K562 (cell line): ENCODE measurements around the gene GRIA1. TPM values are rescaled to one million over a fixed set of nuclear protein-coding genes. Genes with fewer than 3 reads are reported as not detected.

ENCODE experiments used
- ATAC-seq: fragments of 200-7000 bp; cut with Tn5 transposase; 3 replicates; pipeline ENCODE4 v1.9.1; 2020; ENCODE audit warnings: moderate library complexity
- BruUV-seq: library from RNA; stranded (reverse); fragments of 400-500 nt; replicated peaks from 2 replicates; lab custom pipeline; 2021; lab: Mats Ljungman, UMichigan
- CTCF ChIA-PET: fragments of 300-600 bp; formaldehyde crosslinking; extraction: SDS; loops from one replicate; lab custom pipeline; 2021; ENCODE audit warnings: low intra/inter-chr PET ratio; lab: Yijun Ruan, JAX
- POLR2A ChIA-PET: fragments of 300-600, 350-650 bp; sonication (Branson Sonifier 250); formaldehyde crosslinking; extraction: SDS; loops from one replicate; lab custom pipeline; 2021; ENCODE audit warnings: antibody characterized with exemption, inconsistent platforms; lab: Yijun Ruan, JAX
- DNase-seq, 4 experiments: peaks; one replicate each; pipeline versions ENCODE4 v3.0.0 to v3.0.0-alpha.2; 2011 to 2018; ENCODE audit warnings: low spot score in 3 of 4, mixed read lengths in 3 of 4; ENCODE audit errors: extremely low read depth in 1 of 4
- FAIRE-seq: peaks from 2 replicates; lab custom pipeline; 2011; peaks lifted over from hg19 to GRCh38; lab: Jason Lieb, UNC
- H2AFZ ChIP-seq: 2 replicates; pipeline ENCODE4 v1.6.0; 2011; ENCODE audit warnings: low read depth, low read length, control low read depth, inconsistent platforms
- H3K27ac ChIP-seq: fragments of 200-600 bp; 3 replicates; pipeline ENCODE4 v1.8.0; 2011; ENCODE audit warnings: low read depth, mild to moderate bottlenecking, control low read depth, inconsistent platforms, low read length, moderate library complexity, mixed read lengths; ENCODE audit errors: extremely low read depth
- H3K27me3 ChIP-seq, 2 experiments: fragments of 300-600 bp in 1 of 2; 2 replicates in 1 of 2; 3 replicates in 1 of 2; pipeline versions ENCODE4 v1.6.0 to v1.8.0; 2011; ENCODE audit warnings: inconsistent platforms in 2 of 2, low read length in 2 of 2, mild to moderate bottlenecking in 1 of 2, mixed read lengths in 1 of 2, moderate library complexity in 1 of 2; ENCODE audit not compliant: control insufficient read depth in 2 of 2, insufficient read depth in 2 of 2
- H3K36me3 ChIP-seq: fragments of 300-600 bp; 3 replicates; pipeline ENCODE4 v1.8.0; 2011; ENCODE audit warnings: mild to moderate bottlenecking, low read length, inconsistent platforms; ENCODE audit not compliant: control insufficient read depth, insufficient read depth
- H3K4me1 ChIP-seq, 2 experiments: fragments of 200-600 bp in 1 of 2; replicated peaks in 1 of 2; 2 replicates in 1 of 2; 3 replicates in 1 of 2; pipeline versions ENCODE4 v1.5.1 to v1.8.0; 2011; ENCODE audit warnings: inconsistent platforms in 2 of 2, low read length in 2 of 2, mild to moderate bottlenecking in 1 of 2, mixed read lengths in 1 of 2, moderate library complexity in 1 of 2; ENCODE audit not compliant: control insufficient read depth in 2 of 2, insufficient read depth in 2 of 2
- H3K4me2 ChIP-seq: 2 replicates; pipeline ENCODE4 v1.6.1; 2011; ENCODE audit warnings: low read length, control low read depth, inconsistent platforms, mixed read lengths; ENCODE audit not compliant: insufficient read depth
- H3K4me3 ChIP-seq: fragments of 200-600 bp; sonication (generic), shearing (Covaris generic); 2 replicates; pipeline ENCODE4 v1.5.1; 2016; ENCODE audit warnings: control low read depth, inconsistent platforms
- H3K79me2 ChIP-seq: fragments of 200-600 bp; 3 replicates; pipeline ENCODE4 v1.8.0; 2011; ENCODE audit warnings: low read length, inconsistent platforms; ENCODE audit not compliant: control insufficient read depth, insufficient read depth
- H3K9ac ChIP-seq, 2 experiments: 2 replicates each; pipeline versions ENCODE4 v1.6.0 to v1.6.1; 2011; ENCODE audit warnings: low read depth in 2 of 2, low read length in 2 of 2, control low read depth in 1 of 2, inconsistent platforms in 1 of 2, mild to moderate bottlenecking in 1 of 2, mixed read lengths in 1 of 2; ENCODE audit not compliant: insufficient read depth in 1 of 2
- H3K9me1 ChIP-seq: one replicate; pipeline ENCODE4 v1.6.0; 2011; ENCODE audit warnings: inconsistent platforms, mild to moderate bottlenecking, low read length, moderate library complexity; ENCODE audit not compliant: control insufficient read depth, insufficient read depth
- H3K9me3 ChIP-seq: replicated peaks from 2 replicates; pipeline ENCODE4 v1.5.1; 2011; ENCODE audit warnings: low read depth, low read length, inconsistent platforms; ENCODE audit not compliant: control insufficient read depth, insufficient read depth
- H4K20me1 ChIP-seq: replicated peaks from 2 replicates; pipeline ENCODE4 v1.6.1; 2011; ENCODE audit warnings: low read length, inconsistent platforms, mixed read lengths; ENCODE audit not compliant: control insufficient read depth, insufficient read depth
- ARID1B ChIP-seq: fragments of 450-650 bp; IDR thresholded peaks from 2 replicates; pipeline ENCODE4 v1.6.1; 2016; ENCODE audit warnings: antibody characterized with exemption, mild to moderate bottlenecking, inconsistent platforms
- HBP1 ChIP-seq: fragments of 450-650 bp; formaldehyde crosslinking; IDR thresholded peaks from 2 replicates; pipeline ENCODE4 v1.4.0; 2022; ENCODE audit warnings: missing genetic modification characterization
- MCM2 ChIP-seq: fragments of 450-650 bp; IDR thresholded peaks from 2 replicates; pipeline ENCODE4 v1.6.1; 2017; ENCODE audit warnings: low read depth, mild to moderate bottlenecking
- NCOA4 ChIP-seq: fragments of 450-650 bp; IDR thresholded peaks from 2 replicates; pipeline ENCODE4 v1.6.1; 2018; ENCODE audit warnings: mild to moderate bottlenecking; ENCODE audit not compliant: partially characterized antibody
- POLR2A ChIP-seq: fragments of 450-650 bp; conservative IDR thresholded peaks from 2 replicates; pipeline ENCODE4 v1.6.1; 2016
- RBM14 ChIP-seq: fragments of 200-400 bp; formaldehyde crosslinking; IDR thresholded peaks from 2 replicates; pipeline ENCODE4 v1.6.1; 2018; ENCODE audit warnings: low read depth, mild to moderate bottlenecking, low read length, moderate library complexity, borderline replicate concordance; ENCODE audit not compliant: insufficient read depth
- RNF219 ChIP-seq: fragments of 250-450 bp; sonication (Bioruptor Pico); IDR thresholded peaks from 2 replicates; pipeline ENCODE4 v1.5.0; 2022; ENCODE audit warnings: mild to moderate bottlenecking
- SIN3B ChIP-seq: fragments of 450-650 bp; IDR thresholded peaks from 2 replicates; pipeline ENCODE4 v1.6.1; 2017; ENCODE audit warnings: low read depth, mild to moderate bottlenecking, moderate library complexity
- SMARCC2 ChIP-seq: fragments of 450-650 bp; IDR thresholded peaks from 2 replicates; pipeline ENCODE4 v1.6.1; 2017; ENCODE audit warnings: antibody characterized with exemption, moderate library complexity, mild to moderate bottlenecking, low read depth
- TBP ChIP-seq: optimal IDR thresholded peaks from 2 replicates; pipeline ENCODE3; 2011; ENCODE audit warnings: low read depth, low read length, improper control_type of control experiment
- ZBTB9 ChIP-seq: fragments of 450-650 bp; formaldehyde crosslinking; IDR thresholded peaks from 2 replicates; pipeline ENCODE4 v1.4.0; 2020; ENCODE audit warnings: mild to moderate bottlenecking, moderate library complexity
- ZNF316 ChIP-seq: fragments of 450-650 bp; IDR thresholded peaks from 2 replicates; pipeline ENCODE4 v1.6.1; 2016
- ZNF695 ChIP-seq: fragments of 450-650 bp; formaldehyde crosslinking; IDR thresholded peaks from 2 replicates; pipeline ENCODE4 v1.4.0; 2020; ENCODE audit warnings: mild to moderate bottlenecking, moderate library complexity
- WGBS: fragments of 100-300 bp; shearing (Covaris generic); methylation state at CpG from one replicate; pipeline ENCODE4 v1.1.6; 2016; ENCODE audit warnings: low coverage, mixed read lengths; ENCODE audit not compliant: insufficient coverage; ENCODE audit errors: missing lambda C conversion rate; 5-methylcytosine and 5-hydroxymethylcytosine counted together
- in situ Hi-C: fragments of 300-500 bp; cut with MboI; formaldehyde crosslinking; loops from 4 replicates; pipeline ENCODE4 v1.15.0; 2018; ENCODE audit warnings: inconsistent platforms, mixed read lengths
- intact Hi-C: fragments of 100-400 bp; cut with micrococcal nuclease; formaldehyde crosslinking; loops from 2 replicates; pipeline ENCODE4 v1.14.2; 2022
- polyA plus RNA-seq, 8 experiments: library from polyadenylated mRNA; depleted of rRNA in 4 of 8; stranded (reverse) in 5 of 8; unstranded in 3 of 8; fragments of >200 nt; fragmentation: Nextera tagmentation in 2 of 8; fragmentation: Illumina TruSeq in 1 of 8; extraction: Ambion mirVana in 2 of 8; extraction: Trizol in 1 of 8; gene quantifications; 2 replicates each; pipeline versions ENCODE4 v1.2.1 to v1.2.3, GENCODE V29; 2011 to 2014; ENCODE audit warnings: inconsistent platforms in 1 of 8, missing spikeins in 1 of 8
- total RNA-seq, 7 experiments: library from RNA; depleted of rRNA in 6 of 7; stranded (reverse); fragments of >200 nt in 6 of 7; fragmentation: Illumina TruSeq in 2 of 7; extraction: Trizol in 2 of 7; gene quantifications; 2 replicates each; pipeline versions ENCODE4 v1.2.1 to v1.2.3, GENCODE V29; 2011 to 2021; ENCODE audit warnings: low replicate concordance in 1 of 7

The GRIA1 gene
- total and polyA plus RNA-seq, 9 of the 15 experiments (the other 6 are each of a cell fraction or from before 2014, with no cell fraction given), result not detected

GRCh38 chr5:153623751-153624450, 133.4 kb downstream of the GRIA1 start (continued):
- TF ChIP-seq TBP (peak; percentile 65), ZNF316 (0 out of 2 replicates have a peak, but pooled peaks have one; percentile 5), POLR2A (0 out of 2 replicates have a peak, but pooled peaks have one; percentile 43), HBP1 (CRISPR knock-in tag) (peak; percentile 16; the same call in 1 of the 2 replicates)

GRCh38 chr5:153624451-153624765, 133.9 kb downstream of the GRIA1 start:
- ATAC-seq, result no peak
- Histone ChIP-seq H3K27ac (no peak overlapping the region), H3K9me1 (no peaks in the 10 kb centered on the region), H3K4me1 (peaks cover 0 to 2% of the 10 kb centered on the region in 2 experiments; a peak in 2 of 5 replicates), H3K9me3 (no peaks in the 10 kb centered on the region), H2AFZ (no peak overlapping the region), H3K27me3 (no peaks in the 10 kb centered on the region), H3K79me2 (no peaks in the 10 kb centered on the region), H3K4me2 (no peak overlapping the region), H4K20me1 (no peaks in the 10 kb centered on the region), H3K9ac (no peak overlapping the region), H3K4me3 (no peak overlapping the region), H3K36me3 (no peaks in the 10 kb centered on the region)
- CTCF ChIA-PET, result no interaction called here
- BruUV-seq, result no TSS peak
- in situ Hi-C loops, result no loop called here
- no peak for FAIRE-seq
- POLR2A ChIA-PET, result no interaction called here
- no peak for DNase-seq
- WGBS, result 4% methylated on average over 3 of the region's 3 CpGs
- TF ChIP-seq NCOA4 (no peak), SIN3B (no peak), RBM14 (no peak), ZNF695 (CRISPR knock-in tag) (no peak), ZBTB9 (CRISPR knock-in tag) (no peak), SMARCC2 (no peak), ARID1B (no peak), RNF219 (CRISPR knock-in tag) (no peak), MCM2 (no peak)
- intact Hi-C loops, result no loop called here
